PC-3 (cell line): ENCODE data around the gene CFAP57. TPM values are rescaled to one million over a fixed set of nuclear protein-coding genes. Genes with fewer than 3 reads are reported as not detected.

Source experiments
- ATAC-seq: fragments of 200-7000 bp; cut with Tn5 transposase; 2 replicates; pipeline ENCODE4 v1.9.1; 2020; ENCODE audit warnings: mild to moderate bottlenecking, moderate library complexity
- BruUV-seq: library from RNA; stranded (reverse); fragments of 400-500 nt; replicated peaks from 2 replicates; lab custom pipeline; 2021; lab: Mats Ljungman, UMichigan
- CTCF ChIA-PET: fragments of 300-600 bp; sonication (Branson Sonifier 250); formaldehyde crosslinking; loops from one replicate; lab custom pipeline; 2022; ENCODE audit warnings: antibody characterized with exemption; lab: Charles Lee
- POLR2A ChIA-PET: fragments of 300-600 bp; sonication (Branson Sonifier 250); formaldehyde crosslinking; loops from one replicate; lab custom pipeline; 2022; ENCODE audit warnings: antibody characterized with exemption; ENCODE audit not compliant: unreplicated experiment; lab: Charles Lee
- DNase-seq: peaks from one replicate; pipeline ENCODE4 v3.0.0-alpha.2; 2015
- H2AFZ ChIP-seq: fragments of 300-600 bp; sonication (generic); 2 replicates; pipeline ENCODE4 v1.6.0; 2016; ENCODE audit warnings: antibody characterized with exemption, low read length
- H3F3A ChIP-seq: fragments of 300-600 bp; sonication (generic); one replicate; pipeline ENCODE4 v1.6.0; 2017; ENCODE audit warnings: antibody characterized with exemption, low read length, control low read depth, mild to moderate bottlenecking; ENCODE audit not compliant: unreplicated experiment
- H3K27ac ChIP-seq: fragments of 300-600 bp; sonication (generic); 2 replicates; pipeline ENCODE4 v1.5.1; 2016; ENCODE audit warnings: mild to moderate bottlenecking, low read length
- H3K27me3 ChIP-seq: fragments of 300-600 bp; sonication (generic); 2 replicates; pipeline ENCODE4 v1.6.1; 2016; ENCODE audit warnings: low read length, mixed read lengths
- H3K36me3 ChIP-seq: fragments of 300-600 bp; sonication (generic); 2 replicates; pipeline ENCODE4 v1.6.1; 2016; ENCODE audit warnings: low read depth, mixed run types, low read length, mixed read lengths
- H3K4me1 ChIP-seq: fragments of 300-600 bp; sonication (generic); 2 replicates; pipeline ENCODE4 v1.5.1; 2016; ENCODE audit warnings: low read length; ENCODE audit not compliant: insufficient read depth
- H3K4me2 ChIP-seq: fragments of 300-600 bp; sonication (generic); 2 replicates; pipeline ENCODE4 v1.6.0; 2016; ENCODE audit warnings: low read length
- H3K4me3 ChIP-seq: fragments of 300-600 bp; sonication (generic); 2 replicates; pipeline ENCODE4 v1.5.1; 2016; ENCODE audit warnings: mild to moderate bottlenecking, low read length, mixed read lengths
- H3K79me2 ChIP-seq: fragments of 300-600 bp; sonication (generic); 2 replicates; pipeline ENCODE4 v1.6.1; 2017; ENCODE audit warnings: low read length, mixed read lengths
- H3K9ac ChIP-seq: fragments of 300-600 bp; sonication (generic); 2 replicates; pipeline ENCODE4 v1.6.0; 2016; ENCODE audit warnings: mild to moderate bottlenecking, low read length
- H3K9me2 ChIP-seq: fragments of 300-600 bp; sonication (generic); replicated peaks from 2 replicates; pipeline ENCODE4 v1.6.1; 2016; ENCODE audit warnings: mixed run types, low read length, mixed read lengths
- H3K9me3 ChIP-seq: fragments of 300-600 bp; sonication (generic); 2 replicates; pipeline ENCODE4 v1.6.1; 2016; ENCODE audit warnings: low read length, mixed read lengths
- H4K20me1 ChIP-seq: fragments of 300-600 bp; sonication (generic); 2 replicates; pipeline ENCODE4 v1.6.1; 2016; ENCODE audit warnings: low read length, mixed read lengths
- EZH2 ChIP-seq: fragments of 300-600 bp; sonication (generic); IDR thresholded peaks from one replicate; pipeline ENCODE4 v1.6.1; 2017; ENCODE audit warnings: antibody characterized with exemption, mild to moderate bottlenecking, low read length; ENCODE audit not compliant: unreplicated experiment
- EZH2phosphoT487 ChIP-seq: fragments of 300-600 bp; sonication (generic); IDR thresholded peaks from 2 replicates; pipeline ENCODE4 v1.6.1; 2018; ENCODE audit warnings: mild to moderate bottlenecking, antibody characterized with exemption, low read length, borderline replicate concordance
- intact Hi-C: fragments of 100-400 bp; cut with micrococcal nuclease; formaldehyde crosslinking; loops from 2 replicates; pipeline ENCODE4 v1.9.0; 2023
- total RNA-seq: library from RNA; depleted of rRNA; stranded (reverse); fragments of >200 nt; gene quantifications from 2 replicates; pipeline ENCODE4 v1.2.3, GENCODE V29; 2014
- TF ChIP-seq, protein P1 (sequence below): fragments of 300-600 bp; sonication (generic); conservative IDR thresholded peaks from 2 replicates; pipeline ENCODE4 v1.5.1; 2017; ENCODE audit warnings: antibody characterized with exemption, low read depth, mild to moderate bottlenecking, low read length

Gene CFAP57
- total RNA-seq, 1 experiment from 2014 or later, result 1.2 TPM

DNA sequence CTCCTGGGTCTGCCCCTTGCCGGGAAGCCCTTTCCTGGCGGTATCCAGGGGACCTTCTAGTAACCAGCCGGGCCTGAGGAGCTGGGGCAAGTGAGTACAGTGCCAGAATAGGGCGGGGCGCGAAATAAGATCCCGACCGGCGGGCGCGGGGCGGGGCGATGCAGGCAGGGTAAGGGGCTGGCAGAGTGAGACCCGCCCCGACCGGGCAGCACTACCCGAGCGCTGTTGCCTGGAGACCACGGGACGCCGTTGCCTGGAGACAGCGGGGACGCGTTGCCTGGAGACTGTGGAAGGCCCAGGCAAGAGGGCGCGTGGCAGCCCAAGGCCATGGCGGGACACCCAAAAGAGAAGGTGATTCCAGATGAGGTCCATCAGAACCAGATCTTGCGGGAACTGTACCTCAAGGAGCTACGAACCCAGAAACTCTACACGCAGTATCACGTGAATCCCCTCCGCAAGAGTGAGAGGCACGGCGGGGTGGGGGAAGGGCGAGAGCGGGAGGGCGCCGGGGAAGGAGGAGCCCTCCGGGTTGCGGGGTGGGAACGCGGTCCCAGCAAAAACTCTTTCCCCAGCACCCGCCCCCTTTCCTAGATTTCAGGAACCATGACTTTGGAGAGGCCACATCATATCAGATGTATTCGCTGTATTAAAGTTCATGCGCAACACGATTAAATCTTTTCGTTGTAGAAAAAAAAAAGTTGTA is 24.4 kb upstream of the CFAP57 start:
- H2AFZ ChIP-seq, result peak overlapping the region; percentile 52
- ATAC-seq, result peak; percentile 89
- intact Hi-C loops, result no loop called here
- peak overlapping the region; percentile 50 for H3K4me2 ChIP-seq
- CTCF ChIA-PET, result no interaction called here
- no TSS peak for BruUV-seq
- no peaks in the 10 kb centered on the region for H3K27me3 ChIP-seq
- no peaks in the 10 kb centered on the region for H3K36me3 ChIP-seq
- no peak overlapping the region for H3K27ac ChIP-seq
- no peak overlapping the region for H3K9ac ChIP-seq
- no peaks in the 10 kb centered on the region for H4K20me1 ChIP-seq
- H3F3A ChIP-seq, result no peaks in the 10 kb centered on the region
- H3K79me2 ChIP-seq, result no peaks in the 10 kb centered on the region
- peak overlapping the region; percentile 26; the same call in 1 of the 2 replicates for H3K4me3 ChIP-seq
- DNase-seq, result peak; percentile 62
- TF ChIP-seq EZH2phosphoT487, result no peak
- TF ChIP-seq, protein P1, sequence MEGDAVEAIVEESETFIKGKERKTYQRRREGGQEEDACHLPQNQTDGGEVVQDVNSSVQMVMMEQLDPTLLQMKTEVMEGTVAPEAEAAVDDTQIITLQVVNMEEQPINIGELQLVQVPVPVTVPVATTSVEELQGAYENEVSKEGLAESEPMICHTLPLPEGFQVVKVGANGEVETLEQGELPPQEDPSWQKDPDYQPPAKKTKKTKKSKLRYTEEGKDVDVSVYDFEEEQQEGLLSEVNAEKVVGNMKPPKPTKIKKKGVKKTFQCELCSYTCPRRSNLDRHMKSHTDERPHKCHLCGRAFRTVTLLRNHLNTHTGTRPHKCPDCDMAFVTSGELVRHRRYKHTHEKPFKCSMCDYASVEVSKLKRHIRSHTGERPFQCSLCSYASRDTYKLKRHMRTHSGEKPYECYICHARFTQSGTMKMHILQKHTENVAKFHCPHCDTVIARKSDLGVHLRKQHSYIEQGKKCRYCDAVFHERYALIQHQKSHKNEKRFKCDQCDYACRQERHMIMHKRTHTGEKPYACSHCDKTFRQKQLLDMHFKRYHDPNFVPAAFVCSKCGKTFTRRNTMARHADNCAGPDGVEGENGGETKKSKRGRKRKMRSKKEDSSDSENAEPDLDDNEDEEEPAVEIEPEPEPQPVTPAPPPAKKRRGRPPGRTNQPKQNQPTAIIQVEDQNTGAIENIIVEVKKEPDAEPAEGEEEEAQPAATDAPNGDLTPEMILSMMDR, result no peak
- no peak for TF ChIP-seq EZH2
- peaks cover 23% of the 10 kb centered on the region for H3K4me1 ChIP-seq
- H3K9me2 ChIP-seq, result no peaks in the 10 kb centered on the region
- POLR2A ChIA-PET, result interaction anchor here (0.6 kb wide), 2 partner anchors 58 to 356 kb away, joined by 3 read pairs; no protein-coding TSS in a partner anchor
- no peaks in the 10 kb centered on the region for H3K9me3 ChIP-seq

DNA sequence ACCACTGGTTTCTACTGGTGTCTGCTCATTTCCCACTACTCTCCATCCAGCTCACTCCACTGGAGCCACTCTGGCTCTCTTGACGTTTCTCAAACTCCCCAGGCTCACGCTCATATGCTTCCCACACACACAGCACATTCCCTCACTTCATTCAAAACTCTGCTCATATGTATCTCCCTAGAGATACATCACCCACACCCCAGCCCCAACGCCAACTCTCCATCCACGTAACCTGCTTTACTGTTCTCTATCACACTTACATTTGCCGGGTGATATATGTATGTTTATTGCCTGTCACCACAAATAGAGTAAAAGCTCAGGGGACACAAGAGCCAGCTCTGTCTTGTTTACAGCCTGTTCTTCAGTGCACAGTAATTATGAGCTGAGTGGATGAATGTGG is 22.2 kb upstream of the CFAP57 start:
- no peak overlapping the region for H3K27ac ChIP-seq
- no peaks in the 10 kb centered on the region for H3K27me3 ChIP-seq
- ATAC-seq (no peak), DNase-seq (no peak)
- H4K20me1 ChIP-seq, result no peaks in the 10 kb centered on the region
- H3K79me2 ChIP-seq, result no peaks in the 10 kb centered on the region
- intact Hi-C loops, result no loop called here
- H3K9me2 ChIP-seq, result no peaks in the 10 kb centered on the region
- no peaks in the 10 kb centered on the region for H3K9me3 ChIP-seq
- no TSS peak for BruUV-seq
- no peak overlapping the region for H3K4me3 ChIP-seq
- peaks cover 11% of the 10 kb centered on the region; the same call in 1 of the 2 replicates for H3K4me1 ChIP-seq
- TF ChIP-seq EZH2, result no peak
- TF ChIP-seq, protein P1, result no peak
- TF ChIP-seq EZH2phosphoT487, result no peak
- ChIA-PET CTCF (no interaction called here), POLR2A (no interaction called here)
- no peak overlapping the region for H3K9ac ChIP-seq
- H3K4me2 ChIP-seq, result no peak overlapping the region
- no peaks in the 10 kb centered on the region for H3K36me3 ChIP-seq
- no peaks in the 10 kb centered on the region for H3F3A ChIP-seq
- no peak overlapping the region for H2AFZ ChIP-seq

GRCh38 chr1:43152866-43153265 is 19.3 kb upstream of the CFAP57 start:
- Histone ChIP-seq H3K9ac (no peak overlapping the region), H3K9me2 (no peaks in the 10 kb centered on the region), H3K4me2 (no peak overlapping the region), H4K20me1 (no peaks in the 10 kb centered on the region), H3K9me3 (no peaks in the 10 kb centered on the region), H3K27me3 (no peaks in the 10 kb centered on the region), H3K4me1 (peaks cover 2% of the 10 kb centered on the region; the same call in 1 of the 2 replicates), H2AFZ (no peak overlapping the region), H3K79me2 (no peaks in the 10 kb centered on the region), H3K4me3 (no peak overlapping the region), H3K27ac (no peak overlapping the region), H3F3A (no peaks in the 10 kb centered on the region), H3K36me3 (no peaks in the 10 kb centered on the region)
- ChIA-PET CTCF (no interaction called here), POLR2A (no interaction called here)
- TF ChIP-seq, protein P1, result no peak
- TF ChIP-seq EZH2phosphoT487 (no peak), EZH2 (no peak)
- ATAC-seq, result no peak
- no TSS peak for BruUV-seq
- intact Hi-C loops, result no loop called here
- no peak for DNase-seq
